GM12878 (cell line): ENCODE data around the gene RETREG1. TPM values are rescaled to one million over a fixed set of nuclear protein-coding genes. Genes with fewer than 3 reads are reported as not detected.

Experiments used
- ATAC-seq: fragments of 200-7000 bp; cut with Tn5 transposase; 3 replicates; pipeline ENCODE4 v1.9.1; 2020; ENCODE audit warnings: mild to moderate bottlenecking, moderate library complexity
- BruUV-seq: library from RNA; stranded (reverse); fragments of 400-500 nt; replicated peaks from 2 replicates; lab custom pipeline; 2021; lab: Mats Ljungman, UMichigan
- CTCF ChIA-PET: fragments of 300-600 bp; sonication (Branson Sonifier 250); formaldehyde crosslinking; extraction: SDS; loops from one replicate; lab custom pipeline; 2021; ENCODE audit warnings: inconsistent platforms; lab: Yijun Ruan, JAX
- POLR2A ChIA-PET: fragments of 350-600 bp; formaldehyde crosslinking; extraction: SDS; loops from one replicate; lab custom pipeline; 2021; ENCODE audit warnings: inconsistent platforms; lab: Charles Lee
- RAD21 ChIA-PET: fragments of 300-600 bp; sonication (Branson Sonifier 250); formaldehyde crosslinking; loops from one replicate; lab custom pipeline; 2023; ENCODE audit warnings: antibody characterized with exemption; ENCODE audit not compliant: unreplicated experiment; lab: Charles Lee
- SMC1A ChIA-PET: fragments of 300-600 bp; sonication (Branson Sonifier 250); formaldehyde crosslinking; loops from one replicate; lab custom pipeline; 2023; ENCODE audit not compliant: unreplicated experiment, uncharacterized antibody; lab: Charles Lee
- DNase-seq: peaks from one replicate; pipeline ENCODE4 v3.0.0-alpha.2; 2011; ENCODE audit warnings: low read depth, low spot score
- FAIRE-seq: peaks from 3 replicates; lab custom pipeline; 2011; peaks lifted over from hg19 to GRCh38; lab: Jason Lieb, UNC
- H2AFZ ChIP-seq: 2 replicates; pipeline ENCODE4 v1.6.0; 2011; ENCODE audit warnings: low read depth, low read length, control low read depth; ENCODE audit not compliant: control insufficient read depth
- H3K27ac ChIP-seq: 2 replicates; pipeline ENCODE4 v1.5.1; 2011; ENCODE audit warnings: control low read depth; ENCODE audit not compliant: control insufficient read depth, insufficient read depth
- H3K27me3 ChIP-seq, 2 experiments: replicated peaks in 1 of 2; 2 replicates each; pipeline versions ENCODE4 v1.6.0 to v1.6.1; 2011; ENCODE audit warnings: low read length in 1 of 2; ENCODE audit not compliant: control insufficient read depth in 2 of 2, insufficient read depth in 2 of 2
- H3K36me3 ChIP-seq, 2 experiments: 2 replicates each; pipeline ENCODE4 v1.5.1; 2011; ENCODE audit warnings: low read length in 1 of 2; ENCODE audit not compliant: control insufficient read depth in 2 of 2, insufficient read depth in 2 of 2
- H3K4me1 ChIP-seq: 2 replicates; pipeline ENCODE4 v1.6.1; 2011; ENCODE audit warnings: mild to moderate bottlenecking, low read length, moderate library complexity, mixed read lengths; ENCODE audit not compliant: control insufficient read depth, insufficient read depth
- H3K4me2 ChIP-seq: 2 replicates; pipeline ENCODE4 v1.6.0; 2011; ENCODE audit warnings: control low read depth; ENCODE audit not compliant: control insufficient read depth, insufficient read depth
- H3K4me3 ChIP-seq: fragments of 200-600 bp; sonication (generic); 2 replicates; pipeline ENCODE4 v1.5.1; 2016
- H3K79me2 ChIP-seq: 2 replicates; pipeline ENCODE4 v1.6.0; 2011; ENCODE audit warnings: low read length; ENCODE audit not compliant: control insufficient read depth, insufficient read depth
- H3K9ac ChIP-seq: 2 replicates; pipeline ENCODE4 v1.8.0; 2011; ENCODE audit warnings: low read length, control low read depth, mixed read lengths; ENCODE audit not compliant: control insufficient read depth, insufficient read depth
- H3K9me3 ChIP-seq: replicated peaks from 3 replicates; pipeline ENCODE4 v1.5.1; 2011; ENCODE audit warnings: mild to moderate bottlenecking, low read length; ENCODE audit not compliant: control insufficient read depth, insufficient read depth
- H4K20me1 ChIP-seq: 2 replicates; pipeline ENCODE4 v1.6.0; 2011; ENCODE audit not compliant: control insufficient read depth, insufficient read depth
- BCLAF1 ChIP-seq: fragments of 450-650 bp; IDR thresholded peaks from 2 replicates; pipeline ENCODE4 v1.6.1; 2017; ENCODE audit warnings: antibody characterized with exemption, mild to moderate bottlenecking, moderate library complexity
- CREB1 ChIP-seq: IDR thresholded peaks from 2 replicates; pipeline ENCODE4 v1.6.1; 2012; ENCODE audit warnings: low read depth, mild to moderate bottlenecking, inconsistent platforms
- HCFC1 ChIP-seq: fragments of 150-350 bp; IDR thresholded peaks from 2 replicates; pipeline ENCODE4 v1.6.1; 2014; ENCODE audit warnings: low read length
- HDAC2 ChIP-seq: fragments of 200-600 bp; sonication (generic); IDR thresholded peaks from 2 replicates; pipeline ENCODE4 v1.6.1; 2017
- HSF1 ChIP-seq: fragments of 150-350 bp; IDR thresholded peaks from 2 replicates; pipeline ENCODE4 v1.6.1; 2014; ENCODE audit warnings: mild to moderate bottlenecking, low read depth, low read length
- NBN ChIP-seq: fragments of 450-650 bp; IDR thresholded peaks from 2 replicates; pipeline ENCODE4 v1.6.1; 2016
- NFXL1 ChIP-seq: fragments of 450-650 bp; IDR thresholded peaks from 2 replicates; pipeline ENCODE4 v1.6.1; 2017; ENCODE audit warnings: antibody characterized with exemption, mild to moderate bottlenecking, borderline replicate concordance
- NR2C2 ChIP-seq: IDR thresholded peaks from 2 replicates; pipeline ENCODE4 v1.6.1; 2011; ENCODE audit warnings: borderline replicate concordance, low read depth; ENCODE audit not compliant: control insufficient read depth, insufficient read length
- RAD51 ChIP-seq: fragments of 450-650 bp; IDR thresholded peaks from 2 replicates; pipeline ENCODE4 v1.6.1; 2016; ENCODE audit warnings: moderate library complexity, mild to moderate bottlenecking, inconsistent platforms
- SMARCA5 ChIP-seq: fragments of 450-650 bp; IDR thresholded peaks from 2 replicates; pipeline ENCODE4 v1.6.1; 2017; ENCODE audit warnings: mild to moderate bottlenecking
- SPI1 ChIP-seq: IDR thresholded peaks from 2 replicates; pipeline ENCODE4 v1.6.1; 2011; ENCODE audit warnings: low read depth, mild to moderate bottlenecking, low read length, moderate library complexity, borderline replicate concordance; ENCODE audit not compliant: insufficient read depth
- STAT1 ChIP-seq: fragments of 450-650 bp; conservative IDR thresholded peaks from 2 replicates; pipeline ENCODE4 v1.6.1; 2014; ENCODE audit warnings: antibody characterized with exemption, mild to moderate bottlenecking
- USF1 ChIP-seq: IDR thresholded peaks from 2 replicates; pipeline ENCODE4 v1.6.1; 2011; ENCODE audit warnings: borderline replicate concordance, low read depth, mild to moderate bottlenecking, moderate library complexity, mixed read lengths, low read length; ENCODE audit not compliant: insufficient read depth; ENCODE audit errors: extremely low read length
- ZNF622 ChIP-seq: fragments of 450-650 bp; IDR thresholded peaks from 2 replicates; pipeline ENCODE4 v1.6.1; 2017; ENCODE audit warnings: mild to moderate bottlenecking, inconsistent platforms
- WGBS: methylation state at CpG from one replicate; pipeline ENCODE4 v1.1.6; 2016; ENCODE audit warnings: low lambda C conversion rate; ENCODE audit not compliant: insufficient replicate concordance, insufficient coverage; ENCODE audit errors: missing lambda C conversion rate; 5-methylcytosine and 5-hydroxymethylcytosine counted together
- in situ Hi-C: fragments of 300-500 bp; cut with MboI; formaldehyde crosslinking; loops from 9 replicates; pipeline ENCODE4 v1.14.3; 2018; ENCODE audit warnings: mixed read lengths
- intact Hi-C: fragments of 100-400 bp; cut with micrococcal nuclease; formaldehyde crosslinking; loops from one replicate; pipeline ENCODE4 v1.14.2; 2022; ENCODE audit not compliant: unreplicated experiment
- polyA plus RNA-seq, 11 experiments: library from polyadenylated mRNA; depleted of rRNA in 4 of 11; unstranded in 6 of 11; stranded (reverse) in 5 of 11; fragments of >200 nt; fragmentation: Nextera tagmentation in 4 of 11; fragmentation: Illumina TruSeq in 1 of 11; extraction: Ambion mirVana in 4 of 11; extraction: Trizol in 1 of 11; gene quantifications; 1 replicate in 1 of 11; 2 replicates in 10 of 11; pipeline versions ENCODE4 v1.2.1 to v1.2.3, GENCODE V29; 2011 to 2016; ENCODE audit warnings: inconsistent platforms in 2 of 11, missing spikeins in 2 of 11, low read depth in 1 of 11
- total RNA-seq, 4 experiments: library from RNA; depleted of rRNA in 3 of 4; stranded (reverse); fragments of >200 nt in 3 of 4; fragmentation: Illumina TruSeq in 1 of 4; extraction: Trizol in 1 of 4; gene quantifications; 2 replicates each; pipeline versions ENCODE4 v1.2.1 to v1.2.3, GENCODE V29; 2013 to 2021
- TF ChIP-seq, protein P1 (sequence below): fragments of 450-650 bp; formaldehyde crosslinking; IDR thresholded peaks from 2 replicates; pipeline ENCODE4 v1.5.0; 2022; ENCODE audit warnings: mild to moderate bottlenecking, missing genetic modification characterization
- TF ChIP-seq, protein P2 (sequence below): IDR thresholded peaks from 2 replicates; pipeline ENCODE4 v1.6.1; 2012; ENCODE audit warnings: low read depth, low read length, improper control_type of control experiment

Gene RETREG1
- total and polyA plus RNA-seq, 10 of the 15 experiments (the other 5 are each of a cell fraction or from before 2014, with no cell fraction given), result 3.9 to 8.9 (median 6.4) TPM

GRCh38 chr5:16500024-16500423, 116.8 kb downstream of the RETREG1 start:
- Histone ChIP-seq H3K4me2 (no peak overlapping the region), H2AFZ (no peak overlapping the region), H3K9ac (no peak overlapping the region), H3K4me1 (no peaks in the 10 kb centered on the region), H3K9me3 (peaks cover 2% of the 10 kb centered on the region; the same call in 1 of the 3 replicates), H4K20me1 (no peaks in the 10 kb centered on the region), H3K4me3 (no peak overlapping the region), H3K36me3 (no peaks in the 10 kb centered on the region), H3K79me2 (no peaks in the 10 kb centered on the region), H3K27me3 (no peaks in the 10 kb centered on the region), H3K27ac (no peak overlapping the region)
- TF ChIP-seq BCLAF1 (no peak), ZNF622 (no peak), CREB1 (no peak), STAT1 (no peak), NBN (no peak), HCFC1 (no peak), SMARCA5 (no peak), HDAC2 (no peak), SPI1 (no peak), HSF1 (no peak), RAD51 (no peak), NFXL1 (no peak), NR2C2 (no peak), USF1 (no peak)
- TF ChIP-seq, protein P1, sequence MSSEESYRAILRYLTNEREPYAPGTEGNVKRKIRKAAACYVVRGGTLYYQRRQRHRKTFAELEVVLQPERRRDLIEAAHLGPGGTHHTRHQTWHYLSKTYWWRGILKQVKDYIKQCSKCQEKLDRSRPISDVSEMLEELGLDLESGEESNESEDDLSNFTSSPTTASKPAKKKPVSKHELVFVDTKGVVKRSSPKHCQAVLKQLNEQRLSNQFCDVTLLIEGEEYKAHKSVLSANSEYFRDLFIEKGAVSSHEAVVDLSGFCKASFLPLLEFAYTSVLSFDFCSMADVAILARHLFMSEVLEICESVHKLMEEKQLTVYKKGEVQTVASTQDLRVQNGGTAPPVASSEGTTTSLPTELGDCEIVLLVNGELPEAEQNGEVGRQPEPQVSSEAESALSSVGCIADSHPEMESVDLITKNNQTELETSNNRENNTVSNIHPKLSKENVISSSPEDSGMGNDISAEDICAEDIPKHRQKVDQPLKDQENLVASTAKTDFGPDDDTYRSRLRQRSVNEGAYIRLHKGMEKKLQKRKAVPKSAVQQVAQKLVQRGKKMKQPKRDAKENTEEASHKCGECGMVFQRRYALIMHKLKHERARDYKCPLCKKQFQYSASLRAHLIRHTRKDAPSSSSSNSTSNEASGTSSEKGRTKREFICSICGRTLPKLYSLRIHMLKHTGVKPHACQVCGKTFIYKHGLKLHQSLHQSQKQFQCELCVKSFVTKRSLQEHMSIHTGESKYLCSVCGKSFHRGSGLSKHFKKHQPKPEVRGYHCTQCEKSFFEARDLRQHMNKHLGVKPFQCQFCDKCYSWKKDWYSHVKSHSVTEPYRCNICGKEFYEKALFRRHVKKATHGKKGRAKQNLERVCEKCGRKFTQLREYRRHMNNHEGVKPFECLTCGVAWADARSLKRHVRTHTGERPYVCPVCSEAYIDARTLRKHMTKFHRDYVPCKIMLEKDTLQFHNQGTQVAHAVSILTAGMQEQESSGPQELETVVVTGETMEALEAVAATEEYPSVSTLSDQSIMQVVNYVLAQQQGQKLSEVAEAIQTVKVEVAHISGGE (CRISPR knock-in tag), result no peak
- TF ChIP-seq, protein P2, sequence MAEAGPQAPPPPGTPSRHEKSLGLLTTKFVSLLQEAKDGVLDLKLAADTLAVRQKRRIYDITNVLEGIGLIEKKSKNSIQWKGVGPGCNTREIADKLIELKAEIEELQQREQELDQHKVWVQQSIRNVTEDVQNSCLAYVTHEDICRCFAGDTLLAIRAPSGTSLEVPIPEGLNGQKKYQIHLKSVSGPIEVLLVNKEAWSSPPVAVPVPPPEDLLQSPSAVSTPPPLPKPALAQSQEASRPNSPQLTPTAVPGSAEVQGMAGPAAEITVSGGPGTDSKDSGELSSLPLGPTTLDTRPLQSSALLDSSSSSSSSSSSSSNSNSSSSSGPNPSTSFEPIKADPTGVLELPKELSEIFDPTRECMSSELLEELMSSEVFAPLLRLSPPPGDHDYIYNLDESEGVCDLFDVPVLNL, result no peak
- ATAC-seq (no peak), DNase-seq (no peak), FAIRE-seq (no peak)
- BruUV-seq, result no TSS peak
- ChIA-PET RAD21 (no interaction called here), CTCF (no interaction called here), POLR2A (no interaction called here), SMC1A (interaction anchor here (0.7 kb wide), 1 partner anchor 53 kb away, joined by 3 read pairs; no protein-coding TSS in a partner anchor)
- WGBS, result 46% methylated on average over 5 of the region's 5 CpGs
- intact Hi-C loops, result no loop called here
- in situ Hi-C loops, result no loop called here
